K562 (cell line): ENCODE data around the gene FYB1. TPM values are rescaled to one million over a fixed set of nuclear protein-coding genes. Genes with fewer than 3 reads are reported as not detected.
A peak's percentile ranks its signal among the peaks of the same experiment; 100 is the strongest.

Experiments used
- BACH1 ChIP-seq: fragments of 200-800 bp; sonication (Bioruptor generic); IDR thresholded peaks from 2 replicates; pipeline ENCODE4 v1.6.1; 2016; ENCODE audit warnings: missing genetic modification characterization, missing compliant biosample characterization
- CEBPG ChIP-seq, 3 experiments: fragments of 200-800 bp in 1 of 3; sonication (Bioruptor generic) in 1 of 3; sonication (generic) in 1 of 3; formaldehyde crosslinking in 1 of 3; IDR thresholded peaks in 2 of 3; conservative IDR thresholded peaks in 1 of 3; 2 replicates each; pipeline versions ENCODE4 v1.6.1 to v1.8.0; 2016 to 2022; ENCODE audit warnings: missing compliant biosample characterization in 2 of 3, missing genetic modification characterization in 2 of 3, mild to moderate bottlenecking in 1 of 3, missing genetic modification reagents in 1 of 3
- ELK3 ChIP-seq: fragments of 450-650 bp; formaldehyde crosslinking; IDR thresholded peaks from 2 replicates; pipeline ENCODE4 v1.4.0; 2020; ENCODE audit warnings: mild to moderate bottlenecking
- ESRRA ChIP-seq: fragments of 450-650 bp; IDR thresholded peaks from 2 replicates; pipeline ENCODE4 v1.6.1; 2014; ENCODE audit warnings: low read depth, mild to moderate bottlenecking, moderate library complexity, borderline replicate concordance
- EZH2 ChIP-seq: IDR thresholded peaks from 2 replicates; pipeline ENCODE4 v1.6.1; 2012; ENCODE audit warnings: low read depth, mild to moderate bottlenecking, inconsistent platforms, low read length, borderline replicate concordance
- MYBL2 ChIP-seq, 2 experiments: fragments of 450-650 bp in 1 of 2; sonication (generic) in 1 of 2; formaldehyde crosslinking in 1 of 2; IDR thresholded peaks; 2 replicates each; pipeline versions ENCODE4 v1.6.1 to v1.8.1; 2017 to 2022; ENCODE audit warnings: borderline replicate concordance in 1 of 2, inconsistent platforms in 1 of 2, low read depth in 1 of 2, mild to moderate bottlenecking in 1 of 2, missing genetic modification reagents in 1 of 2, moderate library complexity in 1 of 2
- NR3C1 ChIP-seq: sonication (generic); formaldehyde crosslinking; IDR thresholded peaks from 2 replicates; pipeline ENCODE4 v1.8.1; 2022; ENCODE audit warnings: missing genetic modification reagents
- SMAD1 ChIP-seq: fragments of 150-350 bp; IDR thresholded peaks from 2 replicates; pipeline ENCODE4 v1.6.1; 2014; ENCODE audit warnings: low read length, low read depth; ENCODE audit not compliant: partially characterized antibody
- ZBTB1 ChIP-seq: sonication (generic); formaldehyde crosslinking; IDR thresholded peaks from 2 replicates; pipeline ENCODE4 v1.8.1; 2023; ENCODE audit warnings: missing genetic modification reagents, low read depth, mild to moderate bottlenecking, borderline replicate concordance
- ZNF407 ChIP-seq: fragments of 450-650 bp; IDR thresholded peaks from 2 replicates; pipeline ENCODE4 v1.6.1; 2016; ENCODE audit warnings: low read depth
- polyA plus RNA-seq, 8 experiments: library from polyadenylated mRNA; depleted of rRNA in 4 of 8; stranded (reverse) in 5 of 8; unstranded in 3 of 8; fragments of >200 nt; fragmentation: Nextera tagmentation in 2 of 8; fragmentation: Illumina TruSeq in 1 of 8; extraction: Ambion mirVana in 2 of 8; extraction: Trizol in 1 of 8; gene quantifications; 2 replicates each; pipeline versions ENCODE4 v1.2.1 to v1.2.3, GENCODE V29; 2011 to 2014; ENCODE audit warnings: inconsistent platforms in 1 of 8, missing spikeins in 1 of 8
- total RNA-seq, 7 experiments: library from RNA; depleted of rRNA in 6 of 7; stranded (reverse); fragments of >200 nt in 6 of 7; fragmentation: Illumina TruSeq in 2 of 7; extraction: Trizol in 2 of 7; gene quantifications; 2 replicates each; pipeline versions ENCODE4 v1.2.1 to v1.2.3, GENCODE V29; 2011 to 2021; ENCODE audit warnings: low replicate concordance in 1 of 7

FYB1 gene
- total and polyA plus RNA-seq, 9 of the 15 experiments (the other 6 are each of a cell fraction or from before 2014, with no cell fraction given), result 4.7 to 31.5 (median 9.7) TPM

- TF ChIP-seq ZNF407 (no peak), MYBL2 (IDR thresholded peaks at IDR 0.05; ENCODE audit: low read depth) (peak; percentile 55; the same call in 1 of the 2 replicates), MYBL2 (CRISPR knock-in tag; IDR thresholded peaks at IDR 0.05; ENCODE audit: borderline replicate concordance) (no peak), NR3C1 (CRISPR knock-in tag) (no peak), CEBPG (CRISPR knock-in tag; IDR thresholded peaks at IDR 0.05) (no peak), CEBPG (tag; conservative IDR thresholded peaks at IDR 0.05 in 1 of 2, IDR thresholded peaks at IDR 0.05 in 1 of 2) (no peak), ELK3 (no peak), EZH2 (no peak), BACH1 (tag) (no peak), SMAD1 (no peak), ZBTB1 (CRISPR knock-in tag) (no peak), ESRRA (no peak)
- TF ChIP-seq, all 486 proteins: peak for 13
These were observed 103.6 kb downstream of the FYB1 start (continued) for GRCh38 chr5:39115644-39116343.
